Lung microvascular endothelial cell (primary cell): ENCODE data around the gene CNOT11. TPM values are rescaled to one million over a fixed set of nuclear protein-coding genes. Genes with fewer than 3 reads are reported as not detected.
"Not testable (repeated sequence)": the region's sequence is repeated elsewhere in the genome, so short reads cannot be mapped to it uniquely, and the experiment has no call there.

Source experiments
- DNase-seq, 2 donors: peaks; one replicate each; pipeline versions ENCODE4 v3.0.0 to v3.0.0-alpha.2; 2010; ENCODE audit warnings: low read depth in 2 of 2
- total RNA-seq: library from RNA; depleted of rRNA; stranded (reverse); fragments of >200 nt; gene quantifications from 2 replicates; pipeline ENCODE4 v1.2.1, GENCODE V29; 2014

The CNOT11 gene
- total RNA-seq, 1 donor from 2014 or later = 15.7 TPM

GRCh38 chr2:101245468-101245867 is 7.2 kb upstream of the CNOT11 start:
- DNase-seq = not testable (repeated sequence)

DNA sequence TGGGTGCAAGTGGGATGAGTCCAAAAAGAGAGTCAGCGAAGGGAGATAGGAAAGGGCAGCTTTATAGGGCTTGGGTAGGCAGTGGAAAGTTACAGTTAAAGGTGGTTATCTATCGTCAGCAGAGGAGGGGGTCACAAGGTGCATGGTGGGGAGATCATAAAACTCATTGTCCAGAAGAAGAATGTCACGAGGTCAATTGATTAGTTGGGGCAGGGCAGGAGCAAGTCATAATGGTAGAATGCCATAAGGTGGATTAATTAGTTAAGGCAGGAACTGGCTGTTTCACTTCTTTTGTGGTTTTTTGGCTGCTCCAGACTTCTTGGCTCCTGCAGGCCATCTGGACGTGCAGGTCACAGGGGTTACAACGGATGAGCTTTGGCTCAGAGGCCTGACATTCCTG is 3.9 kb upstream of the CNOT11 start:
- DNase-seq = not testable (repeated sequence)

- no peak for DNase-seq
These were observed 2.9 kb upstream of the CNOT11 start for GRCh38 chr2:101249826-101250225.

DNA sequence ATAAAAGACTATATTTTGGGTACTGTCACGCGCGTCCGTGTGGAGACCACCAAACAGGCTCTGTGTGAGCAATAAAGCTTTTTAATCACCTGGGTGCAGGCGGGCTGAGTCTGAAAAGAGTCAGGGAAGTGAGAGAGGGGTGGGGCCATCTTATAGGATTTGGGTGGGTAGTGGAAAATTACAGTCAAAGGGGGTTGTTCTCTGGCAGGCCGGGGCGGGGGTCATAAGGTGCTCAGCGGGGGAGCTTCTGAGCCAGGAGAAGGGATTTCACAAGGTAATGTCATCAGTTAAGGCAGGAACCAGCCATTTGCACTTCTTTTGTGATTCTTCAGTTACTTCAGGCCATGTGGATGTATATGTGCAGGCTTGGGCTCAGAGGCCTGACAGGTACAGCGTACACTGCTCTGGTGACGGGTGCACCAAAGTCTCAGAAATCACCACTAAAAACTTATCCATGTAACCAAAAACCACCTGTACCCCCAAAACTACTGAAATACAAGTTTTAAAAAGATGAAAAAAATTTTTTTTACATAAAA is 1.4 kb upstream of the CNOT11 start:
- DNase-seq = not testable (repeated sequence)

- DNase-seq = no peak
These were observed 760 bp upstream of the CNOT11 start for GRCh38 chr2:101251844-101252407.

DNA sequence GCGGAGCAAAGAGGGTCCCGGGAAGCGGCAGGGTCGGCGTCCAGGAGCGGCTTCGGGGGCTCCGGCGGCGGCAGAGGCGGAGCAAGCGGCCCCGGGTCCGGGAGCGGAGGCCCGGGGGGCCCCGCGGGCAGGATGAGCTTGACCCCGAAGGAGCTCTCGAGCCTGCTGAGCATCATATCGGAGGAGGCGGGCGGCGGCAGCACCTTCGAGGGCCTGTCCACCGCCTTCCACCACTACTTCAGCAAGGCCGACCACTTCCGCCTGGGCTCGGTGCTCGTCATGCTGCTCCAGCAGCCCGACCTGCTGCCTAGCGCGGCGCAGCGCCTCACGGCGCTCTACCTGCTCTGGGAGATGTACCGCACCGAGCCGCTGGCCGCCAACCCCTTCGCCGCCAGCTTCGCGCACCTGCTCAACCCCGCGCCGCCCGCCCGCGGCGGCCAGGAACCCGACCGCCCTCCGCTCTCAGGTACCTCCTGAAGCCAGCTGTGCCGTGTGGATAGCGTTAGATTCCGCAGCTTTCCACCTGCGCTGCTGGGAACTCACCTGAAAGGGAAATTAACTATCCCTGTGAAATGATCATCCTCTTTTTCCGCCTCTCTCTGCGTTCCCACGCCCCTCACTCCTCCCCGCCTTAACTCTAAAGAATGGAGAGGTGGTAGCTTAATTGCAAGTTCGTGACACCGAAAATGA is 472 bp downstream of the CNOT11 start:
- DNase-seq = peak; percentile 72 to 75

DNA sequence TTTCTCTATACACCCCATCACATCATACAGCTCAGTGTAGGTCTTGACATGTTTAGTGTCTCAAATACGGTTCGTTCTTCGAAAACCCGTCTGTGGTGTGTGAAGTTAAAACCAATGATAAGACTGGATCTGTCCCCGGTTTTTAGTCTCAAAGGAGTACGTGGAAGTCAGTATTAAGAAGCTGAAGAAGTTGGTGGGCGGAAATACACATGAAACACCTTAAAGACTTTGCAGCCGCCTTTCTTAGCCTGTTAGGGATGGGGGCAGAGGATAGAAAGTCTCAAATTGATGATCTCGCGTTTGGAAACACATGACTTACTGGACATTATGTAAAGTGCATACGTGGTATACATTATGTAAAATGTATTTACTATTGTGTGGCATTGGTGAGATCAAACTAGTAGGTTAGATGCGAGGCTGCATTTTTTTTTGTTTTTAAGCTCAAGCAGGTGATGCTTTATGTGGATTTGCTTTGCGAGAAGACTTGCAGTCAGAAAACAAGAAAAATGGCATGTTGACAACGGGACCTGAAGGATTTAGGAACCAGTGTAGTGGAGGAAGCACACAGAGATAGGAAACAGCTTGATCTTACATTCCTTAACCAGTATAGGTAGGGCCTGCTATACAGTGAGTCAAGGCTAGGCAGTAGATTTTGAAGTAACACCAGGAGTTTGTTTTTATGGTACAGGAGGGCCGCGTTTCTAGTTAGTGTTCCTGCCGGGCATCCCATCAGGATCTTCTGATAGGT is 1.2 kb downstream of the CNOT11 start:
- peak in 1 of 2 donors; percentile 16 for DNase-seq

DNA sequence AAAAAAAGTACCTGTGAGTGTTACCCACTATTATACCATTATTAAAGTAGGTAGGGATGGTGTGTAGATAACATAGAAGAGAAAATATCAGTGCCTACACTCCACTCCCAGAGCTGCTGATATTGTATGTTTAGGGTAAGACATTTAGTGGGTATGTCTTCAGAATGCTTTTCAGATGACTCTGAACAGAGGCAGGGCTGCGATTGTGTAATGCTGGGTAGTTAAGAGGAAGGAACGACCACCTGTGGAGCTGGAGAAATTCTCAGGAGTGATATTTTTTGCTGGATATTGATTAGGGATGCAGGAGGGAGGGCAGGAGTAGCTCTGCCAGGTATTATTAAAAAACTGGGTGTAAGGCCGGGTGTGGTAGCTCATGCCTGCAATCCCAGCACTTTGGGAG is 2.8 kb downstream of the CNOT11 start:
- DNase-seq = no peak

GRCh38 chr2:101256316-101256715 is 3.6 kb downstream of the CNOT11 start:
- DNase-seq = no peak

GRCh38 chr2:101258804-101259203 is 6.1 kb downstream of the CNOT11 start:
- DNase-seq = no peak

DNA sequence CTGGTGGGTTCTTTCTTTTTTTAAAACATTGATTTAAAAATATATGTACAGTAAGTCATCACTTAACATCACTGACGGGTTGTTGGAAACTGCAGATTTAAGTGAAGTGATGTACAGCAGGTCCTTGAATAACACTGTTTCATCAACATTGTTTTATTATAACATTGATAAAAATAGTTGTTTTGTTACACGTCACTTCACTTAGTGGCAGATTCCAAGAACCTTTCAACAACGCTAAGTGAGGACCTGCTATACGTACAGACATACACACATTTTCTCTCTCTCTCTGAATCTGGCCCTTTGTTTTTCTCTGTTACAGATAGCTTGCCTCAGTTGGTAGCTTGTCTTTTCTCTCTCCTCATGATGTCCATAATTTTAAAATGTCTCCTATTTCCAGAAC is 9.5 kb downstream of the CNOT11 start:
- DNase-seq = no peak

GRCh38 chr2:101263377-101263800 is 10.7 kb downstream of the CNOT11 start:
- DNase-seq = no peak

- DNase-seq = peak; percentile 23 to 24
These were observed 11.8 kb downstream of the CNOT11 start for GRCh38 chr2:101264360-101264939.

- no peak for DNase-seq
These were observed 13.3 kb downstream of the CNOT11 start for GRCh38 chr2:101265893-101266499.

GRCh38 chr2:101267671-101268656 is 15.3 kb downstream of the CNOT11 start:
- DNase-seq = no peak

GRCh38 chr2:101270700-101271259 is 18.1 kb downstream of the CNOT11 start:
- DNase-seq = no peak

DNA sequence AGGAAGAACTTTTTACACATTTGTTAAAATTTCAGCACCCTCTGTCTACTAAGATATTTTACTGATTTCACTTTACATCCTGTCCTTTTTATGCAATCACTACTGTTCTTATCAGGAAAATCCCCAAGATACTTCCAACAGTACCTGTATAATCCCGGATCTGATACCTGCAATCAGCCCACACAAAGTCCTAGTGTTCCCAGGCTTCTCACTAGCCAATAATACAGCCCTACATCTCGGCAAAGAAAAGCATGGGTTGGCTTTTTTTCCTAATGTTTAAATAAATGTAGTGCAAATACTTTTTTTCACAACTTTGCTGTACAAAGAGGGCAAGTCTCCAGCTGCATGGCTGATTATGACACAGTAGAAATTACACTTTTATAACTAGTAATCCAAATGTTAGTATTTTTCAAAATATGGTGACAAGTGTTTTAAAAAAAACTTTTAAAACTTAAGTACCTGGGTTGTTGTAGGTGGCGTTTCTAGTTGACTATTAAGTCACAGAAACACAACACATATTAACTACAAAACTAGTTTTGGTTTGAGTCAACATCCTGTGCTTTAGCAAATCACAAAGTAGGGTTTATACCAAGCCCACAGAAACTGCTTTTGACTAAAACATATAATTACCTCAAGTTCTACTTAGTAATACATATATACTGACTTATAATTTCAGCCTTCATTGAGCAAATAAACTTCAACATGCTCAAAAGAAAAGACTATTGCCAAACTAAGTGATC is 19.5 kb downstream of the CNOT11 start:
- DNase-seq = no peak

DNA sequence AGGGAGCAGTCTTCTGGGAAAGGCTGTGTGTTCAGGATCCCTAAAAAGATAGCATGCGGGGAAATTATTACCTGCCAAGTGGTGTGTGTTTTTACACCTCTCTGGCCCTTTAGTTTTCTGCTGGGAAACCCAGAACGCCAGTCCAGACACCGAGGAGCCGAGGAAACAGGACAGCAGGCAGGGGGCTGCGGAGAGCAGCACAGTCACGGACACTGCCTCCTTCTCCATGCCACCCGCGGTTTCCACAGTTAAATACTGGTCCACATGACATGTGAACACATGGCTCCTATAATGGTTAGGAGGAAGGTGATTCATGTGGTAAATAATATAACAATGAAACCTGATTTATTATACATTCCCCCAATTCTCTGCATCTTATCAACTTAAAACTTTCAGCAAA is 20.4 kb downstream of the CNOT11 start:
- DNase-seq = no peak

- DNase-seq = no peak
These were observed 21.5 kb downstream of the CNOT11 start for GRCh38 chr2:101274142-101274541.
